Endothelial cell of umbilical vein (primary cell): ENCODE measurements around the gene TSPEAR. TPM values are rescaled to one million over a fixed set of nuclear protein-coding genes. Genes with fewer than 3 reads are reported as not detected.

ENCODE experiments used
- BruUV-seq: library from RNA; stranded (reverse); fragments of 400-500 nt; replicated peaks from 2 replicates; lab custom pipeline; 2021; lab: Mats Ljungman, UMichigan
- CTCF ChIA-PET: fragments of 300-600, 350-600 bp; sonication (Branson Sonifier 250); formaldehyde crosslinking; loops from one replicate; lab custom pipeline; 2021; ENCODE audit warnings: antibody characterized with exemption, inconsistent platforms; lab: Charles Lee
- POLR2A ChIA-PET: fragments of 300-600, 350-600 bp; sonication (Branson Sonifier 250); formaldehyde crosslinking; loops from one replicate; lab custom pipeline; 2021; ENCODE audit warnings: antibody characterized with exemption, inconsistent platforms; lab: Charles Lee
- DNase-seq: peaks from one replicate; pipeline ENCODE4 v3.0.0-alpha.2; 2011; ENCODE audit warnings: low read depth, low spot score
- FAIRE-seq: peaks from 2 replicates; lab custom pipeline; 2011; peaks lifted over from hg19 to GRCh38; lab: Jason Lieb, UNC
- H2AFZ ChIP-seq: 2 replicates; pipeline ENCODE4 v1.6.0; 2012; ENCODE audit warnings: low read depth, low read length, control low read depth, inconsistent platforms
- H3K27ac ChIP-seq: 2 replicates; pipeline ENCODE4 v1.5.1; 2011; ENCODE audit warnings: low read depth, mild to moderate bottlenecking, control low read depth, low read length, moderate library complexity; ENCODE audit not compliant: insufficient read depth
- H3K27me3 ChIP-seq, 2 experiments: 2 replicates each; pipeline versions ENCODE4 v1.6.0 to v1.6.1; 2011; ENCODE audit warnings: low read length in 2 of 2, mixed read lengths in 1 of 2; ENCODE audit not compliant: control insufficient read depth in 2 of 2, insufficient read depth in 2 of 2
- H3K36me3 ChIP-seq, 2 experiments: 2 replicates in 1 of 2; 3 replicates in 1 of 2; pipeline ENCODE4 v1.5.1; 2011; ENCODE audit warnings: low read length in 2 of 2, mild to moderate bottlenecking in 1 of 2, moderate library complexity in 1 of 2; ENCODE audit not compliant: control insufficient read depth in 2 of 2, insufficient read depth in 2 of 2; ENCODE audit errors: extremely low read depth in 1 of 2
- H3K4me1 ChIP-seq: 3 replicates; pipeline ENCODE4 v1.5.1; 2011; ENCODE audit warnings: mild to moderate bottlenecking, low read length; ENCODE audit not compliant: control insufficient read depth, insufficient read depth; ENCODE audit errors: extremely low read depth
- H3K4me2 ChIP-seq: 2 replicates; pipeline ENCODE4 v1.6.1; 2011; ENCODE audit warnings: low read length, control low read depth, mixed read lengths; ENCODE audit not compliant: insufficient read depth
- H3K4me3 ChIP-seq, 3 experiments: fragments of 200-600 bp in 1 of 3; sonication (generic), shearing (Covaris generic) in 1 of 3; replicated peaks in 1 of 3; 2 replicates each; pipeline ENCODE4 v1.5.1; 2011 to 2016; ENCODE audit warnings: control low read depth in 3 of 3, low read length in 3 of 3, mild to moderate bottlenecking in 2 of 3, inconsistent platforms in 1 of 3, low read depth in 1 of 3, moderate library complexity in 1 of 3; ENCODE audit not compliant: insufficient read depth in 1 of 3
- H3K79me2 ChIP-seq: 2 replicates; pipeline ENCODE4 v1.6.0; 2012; ENCODE audit warnings: low read length, inconsistent platforms; ENCODE audit not compliant: control insufficient read depth, insufficient read depth
- H3K9ac ChIP-seq: replicated peaks from 2 replicates; pipeline ENCODE3; 2011; ENCODE audit warnings: low read length, control low read depth; ENCODE audit not compliant: insufficient read depth; ENCODE audit errors: extremely low read depth
- H3K9me1 ChIP-seq: replicated peaks from 3 replicates; pipeline ENCODE4 v1.6.0; 2011; ENCODE audit warnings: mild to moderate bottlenecking, low read length; ENCODE audit not compliant: control insufficient read depth, insufficient read depth; ENCODE audit errors: extremely low read depth
- H3K9me3 ChIP-seq: replicated peaks from 2 replicates; pipeline ENCODE4 v1.5.1; 2012; ENCODE audit warnings: low read length, inconsistent platforms; ENCODE audit not compliant: control insufficient read depth, insufficient read depth
- H4K20me1 ChIP-seq: replicated peaks from 2 replicates; pipeline ENCODE3; 2011; ENCODE audit warnings: mild to moderate bottlenecking, low read length; ENCODE audit not compliant: control insufficient read depth, insufficient read depth; ENCODE audit errors: extremely low read depth
- CTCF ChIP-seq, 2 donors: IDR thresholded peaks; 1 replicate in 1 of 2; 2 replicates in 1 of 2; pipeline ENCODE4 v1.5.1; 2011; ENCODE audit warnings: low read length in 2 of 2, mild to moderate bottlenecking in 2 of 2, moderate library complexity in 2 of 2, control low read depth in 1 of 2, inconsistent platforms in 1 of 2, low read depth in 1 of 2; ENCODE audit not compliant: insufficient read depth in 1 of 2; ENCODE audit errors: extremely low read depth in 1 of 2
- EZH2 ChIP-seq: IDR thresholded peaks from 2 replicates; pipeline ENCODE4 v1.6.1; 2012; ENCODE audit warnings: borderline replicate concordance, low read depth, mild to moderate bottlenecking, moderate library complexity, low read length, inconsistent platforms; ENCODE audit not compliant: severe bottlenecking
- FOS ChIP-seq: IDR thresholded peaks from 2 replicates; pipeline ENCODE4 v1.6.1; 2011; ENCODE audit warnings: mild to moderate bottlenecking, low read length, moderate library complexity, borderline replicate concordance; ENCODE audit not compliant: insufficient read depth
- GATA2 ChIP-seq: IDR thresholded peaks from 2 replicates; pipeline ENCODE4 v1.7.0; 2011; ENCODE audit warnings: low read depth, mild to moderate bottlenecking, moderate library complexity, mixed read lengths, low read length; ENCODE audit not compliant: insufficient read length, insufficient read depth
- JUN ChIP-seq: IDR thresholded peaks from 2 replicates; pipeline ENCODE4 v1.6.1; 2011; ENCODE audit warnings: borderline replicate concordance, low read depth; ENCODE audit not compliant: insufficient read length, insufficient read depth
- MAX ChIP-seq: IDR thresholded peaks from 2 replicates; pipeline ENCODE4 v1.6.1; 2011; ENCODE audit not compliant: insufficient read depth, insufficient read length
- MYC ChIP-seq: IDR thresholded peaks from one replicate; pipeline ENCODE4 v1.6.1; 2011; ENCODE audit warnings: mild to moderate bottlenecking, low read depth, low read length
- POLR2A ChIP-seq: IDR thresholded peaks from 2 replicates; pipeline ENCODE4 v1.6.1; 2012; ENCODE audit warnings: low read depth, mild to moderate bottlenecking, control low read depth, low read length
- POLR2AphosphoS5 ChIP-seq: IDR thresholded peaks from 2 replicates; pipeline ENCODE4 v1.6.1; 2012; ENCODE audit warnings: low read depth, mild to moderate bottlenecking, control low read depth, low read length, moderate library complexity; ENCODE audit not compliant: insufficient read depth
- dilution Hi-C: fragments of 300-500 bp; cut with MboI; formaldehyde crosslinking; loops from one replicate; pipeline ENCODE4 v1.15.0; 2019; ENCODE audit warnings: low sequenced_read_pairs; ENCODE audit not compliant: extremely low pct_ligation_motif_present
- intact Hi-C: fragments of 100-400 bp; cut with micrococcal nuclease; formaldehyde crosslinking; loops from one replicate; pipeline ENCODE4 v1.10.0; 2022
- polyA plus RNA-seq, 4 experiments: library from polyadenylated mRNA; depleted of rRNA in 3 of 4; stranded (reverse) in 3 of 4; unstranded in 1 of 4; fragments of >200 nt; gene quantifications; 2 replicates each; pipeline versions ENCODE4 v1.2.1 to v1.2.3, GENCODE V29; 2011 to 2012; ENCODE audit warnings: missing spikeins in 1 of 4
- total RNA-seq: library from RNA; stranded (reverse); gene quantifications from 2 replicates; pipeline ENCODE4 v1.2.3, GENCODE V29; 2021

TSPEAR gene
- total and polyA plus RNA-seq, 2 donors (not counting 3 experiments of a cell fraction or from before 2014, with no cell fraction given): 0.01 TPM; not detected in 1

DNA sequence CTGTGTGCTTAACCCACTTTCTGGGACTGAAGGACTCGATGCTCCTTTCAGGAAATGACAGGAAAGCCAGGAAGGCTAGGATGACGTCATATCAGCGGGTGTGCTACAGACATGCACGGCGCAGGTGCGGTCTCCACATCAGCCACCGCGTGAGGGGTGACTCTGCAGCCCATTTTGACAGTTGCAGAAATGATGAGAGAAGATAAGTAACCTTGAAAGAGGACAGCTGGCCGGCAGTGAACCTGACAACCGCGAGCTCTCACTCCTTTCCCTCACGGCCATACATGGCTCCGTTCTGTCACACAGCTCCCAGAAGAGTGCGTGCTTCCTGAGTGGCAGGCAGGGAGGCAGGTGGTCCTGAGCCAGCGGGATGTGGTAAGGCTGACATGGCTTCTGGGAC lies 129.3 kb downstream of the TSPEAR start:
- H3K36me3 ChIP-seq: no peaks in the 10 kb centered on the region
- POLR2A ChIA-PET: no interaction called here
- dilution Hi-C loops (no loop called here), intact Hi-C loops (no loop called here)
- CTCF ChIA-PET: no interaction called here
- H3K4me3 ChIP-seq: no peak overlapping the region
- H3K27ac ChIP-seq: no peak overlapping the region
- BruUV-seq: no TSS peak
- no peaks in the 10 kb centered on the region for H3K79me2 ChIP-seq
- no peaks in the 10 kb centered on the region for H3K9me3 ChIP-seq
- FAIRE-seq: no peak
- TF ChIP-seq JUN (no peak), POLR2A (no peak), MYC (no peak), MAX (no peak), CTCF (IDR thresholded peaks at IDR 0.05; ENCODE audit: extremely low read depth in 1 of 2, insufficient read depth in 1 of 2, low read depth in 1 of 2, low read length in 2 of 2) (no peak), POLR2AphosphoS5 (no peak), EZH2 (no peak), FOS (no peak), GATA2 (no peak)
- H3K4me1 ChIP-seq: no peaks in the 10 kb centered on the region
- H2AFZ ChIP-seq: no peak overlapping the region
- no peak overlapping the region for H3K4me2 ChIP-seq
- H4K20me1 ChIP-seq: no peaks in the 10 kb centered on the region
- no peak overlapping the region for H3K9ac ChIP-seq
- H3K27me3 ChIP-seq: peaks cover 3 to 8% of the 10 kb centered on the region in 2 experiments
- no peaks in the 10 kb centered on the region for H3K9me1 ChIP-seq
- no peak for DNase-seq
